ENCODE results near the gene ID1. TPM values are rescaled to one million over a fixed set of nuclear protein-coding genes. Genes with fewer than 3 reads are reported as not detected.

The ID1 gene
- total RNA-seq, 4 donors from 2014 or later, result 237 to 353 (median 301) TPM

DNA sequence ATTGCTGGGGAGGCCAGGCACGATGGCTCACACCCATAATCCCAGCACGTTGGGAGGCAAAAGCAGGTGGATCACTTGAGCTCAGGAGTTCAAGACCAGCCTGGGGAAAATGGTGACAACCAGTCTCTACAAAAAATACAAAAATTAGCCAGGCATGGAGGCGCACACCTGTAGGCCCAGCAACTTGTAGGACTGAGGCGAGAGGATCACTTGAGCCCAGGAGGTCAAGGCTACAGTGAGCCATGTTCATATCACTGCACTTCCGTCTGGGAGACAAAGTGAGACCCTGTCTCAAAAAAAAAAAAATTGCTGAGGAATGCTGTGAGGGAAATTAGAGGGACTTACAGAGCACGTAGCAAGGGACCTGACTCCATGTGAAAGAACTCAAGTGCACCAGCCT is 40.8 kb upstream of the ID1 start:
- intact Hi-C loops (cut with DNase I; ENCODE audit: low total_unique reads), result no loop called here
- H3K4me3 ChIP-seq (ENCODE audit: low read depth, poor library complexity, severe bottlenecking), result no peak overlapping the region
- TF ChIP-seq, protein P1, sequence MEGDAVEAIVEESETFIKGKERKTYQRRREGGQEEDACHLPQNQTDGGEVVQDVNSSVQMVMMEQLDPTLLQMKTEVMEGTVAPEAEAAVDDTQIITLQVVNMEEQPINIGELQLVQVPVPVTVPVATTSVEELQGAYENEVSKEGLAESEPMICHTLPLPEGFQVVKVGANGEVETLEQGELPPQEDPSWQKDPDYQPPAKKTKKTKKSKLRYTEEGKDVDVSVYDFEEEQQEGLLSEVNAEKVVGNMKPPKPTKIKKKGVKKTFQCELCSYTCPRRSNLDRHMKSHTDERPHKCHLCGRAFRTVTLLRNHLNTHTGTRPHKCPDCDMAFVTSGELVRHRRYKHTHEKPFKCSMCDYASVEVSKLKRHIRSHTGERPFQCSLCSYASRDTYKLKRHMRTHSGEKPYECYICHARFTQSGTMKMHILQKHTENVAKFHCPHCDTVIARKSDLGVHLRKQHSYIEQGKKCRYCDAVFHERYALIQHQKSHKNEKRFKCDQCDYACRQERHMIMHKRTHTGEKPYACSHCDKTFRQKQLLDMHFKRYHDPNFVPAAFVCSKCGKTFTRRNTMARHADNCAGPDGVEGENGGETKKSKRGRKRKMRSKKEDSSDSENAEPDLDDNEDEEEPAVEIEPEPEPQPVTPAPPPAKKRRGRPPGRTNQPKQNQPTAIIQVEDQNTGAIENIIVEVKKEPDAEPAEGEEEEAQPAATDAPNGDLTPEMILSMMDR (IDR thresholded peaks at IDR 0.05), result no peak
- no peak for TF ChIP-seq POLR2A (IDR thresholded peaks at IDR 0.05)
- WGBS, 2 donors, result 86 to 87% methylated on average over 6 of the region's 6 CpGs
- no peak for DNase-seq (ENCODE audit: low spot score in 2 of 2)

DNA sequence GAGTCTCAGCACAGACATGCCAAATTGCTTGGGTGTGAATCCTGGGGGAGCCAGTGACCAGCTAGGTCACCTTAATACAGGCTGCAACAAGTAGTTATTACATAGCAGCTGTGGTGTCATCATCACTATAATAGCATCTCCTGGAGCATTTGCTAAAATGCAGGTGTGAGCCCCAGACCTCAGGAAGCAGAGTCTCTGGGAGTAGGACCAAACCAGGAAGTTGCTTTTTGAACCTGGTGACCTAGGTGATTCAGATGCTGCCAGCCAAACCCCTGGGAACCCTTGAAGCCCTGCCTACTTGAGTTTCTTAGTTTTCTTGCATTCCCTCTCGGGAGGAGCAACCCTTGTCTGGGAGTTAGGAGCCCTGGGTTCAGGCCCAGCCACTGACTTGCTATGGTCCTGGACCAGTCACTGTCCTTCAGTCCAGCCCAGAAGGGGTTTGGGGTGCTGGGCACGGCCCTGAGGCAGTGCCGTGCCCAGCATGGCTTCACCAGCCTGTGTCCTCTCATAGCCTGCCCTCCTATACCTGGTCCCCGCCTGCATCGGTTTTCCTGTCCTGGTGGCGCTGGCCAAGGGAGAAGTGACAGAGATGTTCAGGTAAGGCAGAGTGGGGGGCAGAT is 39.3 kb upstream of the ID1 start:
- no peak for DNase-seq (ENCODE audit: low spot score in 2 of 2)
- TF ChIP-seq, protein P1 (IDR thresholded peaks at IDR 0.05), result no peak
- no peak for TF ChIP-seq POLR2A (IDR thresholded peaks at IDR 0.05)
- no peak overlapping the region for H3K4me3 ChIP-seq (ENCODE audit: low read depth, poor library complexity, severe bottlenecking)
- intact Hi-C loops (cut with DNase I; ENCODE audit: low total_unique reads), result no loop called here
- WGBS, 2 donors, result 83 to 93% methylated on average over 6 of the region's 6 CpGs

DNA sequence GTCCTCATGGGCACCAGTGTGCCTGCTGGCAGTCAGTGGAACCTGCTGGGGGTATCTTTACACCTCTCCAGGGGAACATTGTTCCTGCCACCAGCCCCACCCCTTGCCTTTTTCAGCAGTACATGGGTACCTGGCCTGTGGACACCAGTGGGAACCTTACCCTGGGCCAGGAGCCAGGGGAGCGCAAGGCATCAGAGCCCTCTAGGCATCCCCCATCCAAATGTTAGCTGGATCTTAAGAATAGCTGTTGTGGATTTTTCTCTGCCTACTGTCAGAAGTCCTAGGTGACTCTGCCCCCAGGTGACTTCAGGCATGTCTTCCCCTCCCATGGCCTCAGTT is 38.8 kb upstream of the ID1 start:
- WGBS, 2 donors, result 50 to 67% methylated on average over 1 of the region's 1 CpG
- intact Hi-C loops (cut with DNase I; ENCODE audit: low total_unique reads), result no loop called here
- DNase-seq (ENCODE audit: low spot score in 2 of 2), result no peak
- no peak for TF ChIP-seq POLR2A (IDR thresholded peaks at IDR 0.05)
- TF ChIP-seq, protein P1 (IDR thresholded peaks at IDR 0.05), result no peak
- no peak overlapping the region for H3K4me3 ChIP-seq (ENCODE audit: low read depth, poor library complexity, severe bottlenecking)

DNA sequence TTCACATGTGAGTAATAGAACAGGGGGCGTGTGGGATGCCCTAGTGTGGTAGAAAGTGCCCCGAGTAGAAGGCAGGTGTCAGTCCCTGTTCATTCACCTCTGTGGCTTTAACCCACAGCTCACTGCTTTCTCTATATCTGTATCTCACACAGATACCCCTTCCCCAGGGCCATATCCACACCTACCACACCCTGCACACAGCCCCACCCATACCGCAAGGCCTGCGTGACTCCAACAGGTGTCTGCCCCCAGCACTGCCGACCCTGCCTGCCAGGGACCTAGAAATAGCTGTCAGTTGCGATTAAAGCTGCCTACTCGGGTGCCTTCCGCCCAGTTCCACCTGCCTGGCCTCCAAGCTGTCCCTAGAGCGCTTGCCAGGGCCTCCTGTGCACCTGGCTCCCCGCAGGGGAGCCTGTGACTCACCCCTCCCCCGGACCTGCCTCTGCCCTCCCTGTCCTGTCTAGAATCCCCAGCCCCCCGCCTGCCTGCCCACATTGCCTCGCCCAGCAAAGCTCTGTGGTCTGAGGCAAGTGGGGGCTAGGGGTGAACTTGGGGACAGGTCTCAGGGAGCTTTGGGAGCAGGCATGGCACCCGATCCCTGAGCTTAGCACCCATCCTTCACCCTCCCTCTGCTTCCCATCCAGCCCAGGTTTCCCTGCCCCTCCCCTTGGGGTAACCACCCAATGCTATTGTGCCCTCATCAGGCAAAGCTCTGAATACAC is 38.3 kb upstream of the ID1 start:
- no peak overlapping the region for H3K4me3 ChIP-seq (ENCODE audit: low read depth, poor library complexity, severe bottlenecking)
- no peak for TF ChIP-seq POLR2A (IDR thresholded peaks at IDR 0.05)
- TF ChIP-seq, protein P1 (IDR thresholded peaks at IDR 0.05), result no peak
- no peak for DNase-seq (ENCODE audit: low spot score in 2 of 2)
- 59 to 62% methylated on average over 14 of the region's 14 CpGs for WGBS, 2 donors
- intact Hi-C loops (cut with DNase I; ENCODE audit: low total_unique reads), result no loop called here

DNA sequence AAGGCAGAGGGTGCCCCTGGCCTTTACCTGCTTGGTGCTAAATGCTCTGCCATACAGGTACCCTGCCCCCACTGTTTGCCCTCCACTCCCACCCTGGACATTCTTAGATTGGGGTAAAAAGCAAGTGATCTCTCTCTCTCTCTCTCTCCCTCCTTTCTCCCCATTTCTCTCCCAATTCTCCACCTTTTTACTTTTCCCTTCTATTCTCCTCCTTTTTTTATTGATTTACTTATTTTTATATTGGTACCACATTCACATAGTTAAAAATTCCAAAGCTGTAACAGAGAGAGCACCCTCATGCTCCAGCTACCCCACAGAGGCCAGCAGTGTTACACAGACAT is 37.7 kb upstream of the ID1 start:
- DNase-seq (ENCODE audit: low spot score in 2 of 2), result no peak
- intact Hi-C loops (cut with DNase I; ENCODE audit: low total_unique reads), result no loop called here
- TF ChIP-seq POLR2A (IDR thresholded peaks at IDR 0.05), result no peak
- TF ChIP-seq, protein P1 (IDR thresholded peaks at IDR 0.05), result no peak
- H3K4me3 ChIP-seq (ENCODE audit: low read depth, poor library complexity, severe bottlenecking), result no peak overlapping the region
